Loucy (cell line): Measurements from ENCODE around the gene ACADS.

Experiments used
- H2AFZ ChIP-seq: fragments of 200-600 bp; sonication (generic); 2 replicates; pipeline ENCODE4 v1.6.0; 2016; ENCODE audit warnings: antibody characterized with exemption, mild to moderate bottlenecking, low read length, moderate library complexity
- H3F3A ChIP-seq: fragments of 200-600 bp; 2 replicates; pipeline ENCODE4 v1.6.0; 2016; ENCODE audit warnings: antibody characterized with exemption, low read depth, mild to moderate bottlenecking
- H3K27me3 ChIP-seq: fragments of 200-600 bp; sonication (generic); 2 replicates; pipeline ENCODE4 v1.6.1; 2014; ENCODE audit warnings: low read length, mild to moderate bottlenecking; ENCODE audit not compliant: insufficient read depth, poor library complexity, severe bottlenecking
- H3K36me3 ChIP-seq: fragments of 200-600 bp; sonication (generic); 2 replicates; pipeline ENCODE4 v1.6.1; 2016; ENCODE audit warnings: low read length; ENCODE audit not compliant: insufficient read depth
- H3K4me1 ChIP-seq: fragments of 200-600 bp; sonication (generic); 2 replicates; pipeline ENCODE4 v1.5.1; 2014; ENCODE audit warnings: low read length, mild to moderate bottlenecking; ENCODE audit not compliant: insufficient read depth, poor library complexity, severe bottlenecking
- H3K4me2 ChIP-seq: fragments of 200-600 bp; sonication (generic); 2 replicates; pipeline ENCODE4 v1.6.0; 2014; ENCODE audit warnings: antibody characterized with exemption, low read length, low read depth, mild to moderate bottlenecking; ENCODE audit not compliant: poor library complexity, severe bottlenecking
- H3K4me3 ChIP-seq: fragments of 200-600 bp; sonication (generic); 2 replicates; pipeline ENCODE4 v1.5.1; 2014; ENCODE audit warnings: low read length, mild to moderate bottlenecking, mixed read lengths; ENCODE audit not compliant: poor library complexity, severe bottlenecking
- H3K79me2 ChIP-seq: fragments of 200-600 bp; sonication (generic); 2 replicates; pipeline ENCODE4 v1.6.1; 2014; ENCODE audit warnings: low read length; ENCODE audit not compliant: insufficient read depth
- H3K9ac ChIP-seq: fragments of 200-600 bp; sonication (generic); 2 replicates; pipeline ENCODE4 v1.6.0; 2014; ENCODE audit warnings: mild to moderate bottlenecking, low read depth, low read length, moderate library complexity; ENCODE audit not compliant: poor library complexity, severe bottlenecking
- H3K9me2 ChIP-seq: fragments of 200-600 bp; sonication (generic); replicated peaks from 2 replicates; pipeline ENCODE4 v1.6.1; 2016; ENCODE audit warnings: low read depth, low read length, mixed read lengths
- H3K9me3 ChIP-seq: fragments of 200-600 bp; sonication (generic); 2 replicates; pipeline ENCODE4 v1.6.1; 2014; ENCODE audit warnings: mild to moderate bottlenecking, antibody characterized with exemption, low read length, low read depth; ENCODE audit not compliant: insufficient read depth
- H4K20me1 ChIP-seq: fragments of 200-600 bp; sonication (generic); 2 replicates; pipeline ENCODE4 v1.6.0; 2014; ENCODE audit warnings: antibody characterized with exemption, low read length, mild to moderate bottlenecking; ENCODE audit not compliant: insufficient read depth, poor library complexity, severe bottlenecking
- EZH2phosphoT487 ChIP-seq: fragments of 200-600 bp; IDR thresholded peaks from 2 replicates; pipeline ENCODE4 v1.6.1; 2018; ENCODE audit warnings: antibody characterized with exemption, mild to moderate bottlenecking, moderate library complexity, borderline replicate concordance
- TF ChIP-seq, protein P1 (sequence below): fragments of 200-600 bp; sonication (generic); conservative IDR thresholded peaks from 2 replicates; pipeline ENCODE4 v1.5.1; 2014; ENCODE audit warnings: mild to moderate bottlenecking, antibody characterized with exemption, low read length

ACADS gene

DNA sequence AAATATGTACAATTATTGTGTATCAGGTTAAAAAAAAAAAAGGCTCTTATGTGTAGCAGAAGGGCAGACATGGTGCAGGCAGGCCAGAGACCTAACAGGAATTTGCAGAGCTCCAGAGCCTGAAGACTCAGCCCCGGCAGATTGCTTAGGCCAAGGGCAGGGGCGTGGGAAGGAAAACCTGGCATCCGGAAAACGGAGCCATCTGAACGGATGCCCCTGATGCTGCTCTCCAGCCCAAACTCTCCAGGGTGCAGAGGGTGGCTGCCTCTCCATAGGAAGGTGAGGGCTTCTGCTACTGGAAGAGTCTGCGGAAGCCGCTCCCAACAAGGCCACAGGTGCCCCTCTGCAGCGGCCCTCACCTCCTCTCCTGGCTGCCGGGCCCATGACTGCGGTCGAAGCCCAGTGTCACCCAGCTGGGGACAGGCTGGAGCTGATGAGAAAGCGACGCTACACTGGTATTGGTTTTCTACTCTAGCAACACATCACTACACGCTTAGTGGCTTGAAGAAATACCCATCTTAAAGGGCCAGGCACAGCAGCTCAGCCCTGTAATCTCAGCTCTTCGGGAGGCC, 19.4 kb downstream of the ACADS start:
- Histone ChIP-seq H3K4me2 (no peak overlapping the region), H3K9me3 (no peaks in the 10 kb centered on the region), H3K4me3 (no peak overlapping the region), H4K20me1 (no peaks in the 10 kb centered on the region), H2AFZ (no peak overlapping the region), H3K9me2 (no peaks in the 10 kb centered on the region), H3K36me3 (no peaks in the 10 kb centered on the region), H3F3A (no peaks in the 10 kb centered on the region), H3K27me3 (no peaks in the 10 kb centered on the region), H3K9ac (no peak overlapping the region), H3K4me1 (no peaks in the 10 kb centered on the region), H3K79me2 (no peaks in the 10 kb centered on the region)
- TF ChIP-seq, protein P1, sequence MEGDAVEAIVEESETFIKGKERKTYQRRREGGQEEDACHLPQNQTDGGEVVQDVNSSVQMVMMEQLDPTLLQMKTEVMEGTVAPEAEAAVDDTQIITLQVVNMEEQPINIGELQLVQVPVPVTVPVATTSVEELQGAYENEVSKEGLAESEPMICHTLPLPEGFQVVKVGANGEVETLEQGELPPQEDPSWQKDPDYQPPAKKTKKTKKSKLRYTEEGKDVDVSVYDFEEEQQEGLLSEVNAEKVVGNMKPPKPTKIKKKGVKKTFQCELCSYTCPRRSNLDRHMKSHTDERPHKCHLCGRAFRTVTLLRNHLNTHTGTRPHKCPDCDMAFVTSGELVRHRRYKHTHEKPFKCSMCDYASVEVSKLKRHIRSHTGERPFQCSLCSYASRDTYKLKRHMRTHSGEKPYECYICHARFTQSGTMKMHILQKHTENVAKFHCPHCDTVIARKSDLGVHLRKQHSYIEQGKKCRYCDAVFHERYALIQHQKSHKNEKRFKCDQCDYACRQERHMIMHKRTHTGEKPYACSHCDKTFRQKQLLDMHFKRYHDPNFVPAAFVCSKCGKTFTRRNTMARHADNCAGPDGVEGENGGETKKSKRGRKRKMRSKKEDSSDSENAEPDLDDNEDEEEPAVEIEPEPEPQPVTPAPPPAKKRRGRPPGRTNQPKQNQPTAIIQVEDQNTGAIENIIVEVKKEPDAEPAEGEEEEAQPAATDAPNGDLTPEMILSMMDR, result no peak
- TF ChIP-seq EZH2phosphoT487, result no peak

DNA sequence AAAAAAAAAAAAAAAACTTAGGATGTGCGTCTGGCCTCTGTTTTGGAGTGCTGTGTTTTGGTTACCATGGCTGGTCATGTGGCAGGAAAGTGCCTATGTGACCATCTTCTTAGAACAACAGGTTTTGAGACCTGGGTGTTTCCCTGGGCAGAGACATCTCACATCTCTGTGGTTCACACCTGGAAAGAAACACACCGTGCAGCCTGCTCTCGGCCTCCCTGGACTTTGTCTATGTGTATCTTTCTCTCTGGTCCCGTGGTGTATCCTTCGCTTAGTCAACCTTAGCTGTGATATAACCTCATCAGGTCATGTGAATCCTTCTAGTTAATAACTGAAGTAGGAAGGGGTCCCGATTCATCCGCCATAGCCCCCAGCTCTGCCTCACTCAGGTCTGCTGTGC, 22.6 kb downstream of the ACADS start:
- Histone ChIP-seq H3K9me2 (no peaks in the 10 kb centered on the region), H3K9me3 (no peaks in the 10 kb centered on the region), H3K4me2 (no peak overlapping the region), H3K36me3 (no peaks in the 10 kb centered on the region), H3K9ac (no peak overlapping the region), H2AFZ (no peak overlapping the region), H3K4me3 (no peak overlapping the region), H3K79me2 (no peaks in the 10 kb centered on the region), H3K4me1 (no peaks in the 10 kb centered on the region), H3K27me3 (no peaks in the 10 kb centered on the region), H3F3A (no peaks in the 10 kb centered on the region), H4K20me1 (no peaks in the 10 kb centered on the region)
- TF ChIP-seq EZH2phosphoT487, result no peak
- TF ChIP-seq, protein P1, result no peak

DNA sequence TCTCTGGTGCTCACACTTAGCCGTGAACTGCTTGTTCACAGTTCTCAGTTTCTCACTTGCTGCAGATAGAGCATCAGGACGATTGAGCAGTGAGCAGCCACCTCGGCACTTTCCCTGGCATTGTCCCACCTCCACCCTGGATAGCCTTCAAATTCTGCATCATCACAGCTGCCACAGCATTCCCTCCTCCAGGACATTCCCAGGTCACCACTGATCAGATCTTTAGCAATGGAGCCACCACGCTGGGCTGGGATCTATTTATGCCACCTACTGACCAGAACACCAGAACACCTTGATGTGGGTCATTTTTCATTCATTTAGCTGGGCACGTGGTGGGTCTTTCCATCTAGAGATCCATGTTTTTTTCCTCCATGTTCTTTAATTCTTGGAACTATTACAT, 23.6 kb downstream of the ACADS start:
- Histone ChIP-seq H3K4me2 (no peak overlapping the region), H3F3A (no peaks in the 10 kb centered on the region), H3K79me2 (no peaks in the 10 kb centered on the region), H3K9ac (no peak overlapping the region), H4K20me1 (no peaks in the 10 kb centered on the region), H3K9me2 (no peaks in the 10 kb centered on the region), H3K27me3 (no peaks in the 10 kb centered on the region), H3K4me1 (no peaks in the 10 kb centered on the region), H3K4me3 (no peak overlapping the region), H3K9me3 (no peaks in the 10 kb centered on the region), H2AFZ (no peak overlapping the region), H3K36me3 (no peaks in the 10 kb centered on the region)
- TF ChIP-seq, protein P1, result no peak
- no peak for TF ChIP-seq EZH2phosphoT487
